T-helper 1 cell treated with Interleukin-12 subunit alpha and Interleukin-12 subunit beta and Interleukin-4 antibody, amounts not matched to agents 30 μg/mL and 1 μg/mL, for 36 hours (primary cell): ENCODE measurements around the gene PTPRZ1.

Experiments used
- H3K27ac Mint-ChIP-seq: one replicate; pipeline ENCODE4 v1.8.0; 2021; ENCODE audit warnings: mild to moderate bottlenecking, mixed read lengths
- H3K27me3 Mint-ChIP-seq: one replicate; pipeline ENCODE4 v1.8.0; 2021; ENCODE audit warnings: low read depth, mixed read lengths
- H3K36me3 Mint-ChIP-seq: one replicate; pipeline ENCODE4 v1.8.0; 2021; ENCODE audit warnings: low read depth, mixed read lengths
- H3K4me1 Mint-ChIP-seq: one replicate; pipeline ENCODE4 v1.8.0; 2021; ENCODE audit warnings: low read depth, mixed read lengths
- H3K4me3 Mint-ChIP-seq: one replicate; pipeline ENCODE4 v1.8.0; 2021; ENCODE audit warnings: mild to moderate bottlenecking, moderate library complexity, mixed read lengths
- H3K9me3 Mint-ChIP-seq: one replicate; pipeline ENCODE4 v1.8.0; 2021; ENCODE audit warnings: mixed read lengths

Gene PTPRZ1

DNA sequence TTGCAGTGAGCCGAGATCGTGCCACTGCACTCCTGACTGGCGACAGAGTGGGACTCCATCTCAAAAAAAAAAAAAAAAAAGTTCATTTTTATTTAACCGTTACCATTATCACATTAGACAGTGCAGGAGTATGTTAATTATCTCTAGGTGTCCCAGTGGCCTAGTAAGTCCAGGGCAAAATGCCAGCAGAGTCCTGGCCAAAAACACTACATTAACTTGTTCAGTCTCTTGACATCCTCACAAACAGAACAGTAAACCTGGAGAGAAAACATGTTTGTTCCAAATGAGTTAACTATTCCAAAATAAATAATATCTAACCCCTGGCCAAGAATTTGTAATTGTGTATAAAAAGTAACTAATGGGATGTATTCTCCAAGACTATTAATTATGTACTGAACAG is 43.2 kb downstream of the PTPRZ1 start:
- H3K27ac Mint-ChIP-seq, result no peak overlapping the region
- H3K9me3 Mint-ChIP-seq, result no peaks in the 10 kb centered on the region
- no peaks in the 10 kb centered on the region for H3K27me3 Mint-ChIP-seq
- no peaks in the 10 kb centered on the region for H3K36me3 Mint-ChIP-seq
- H3K4me1 Mint-ChIP-seq, result no peaks in the 10 kb centered on the region
- H3K4me3 Mint-ChIP-seq, result no peak overlapping the region

DNA sequence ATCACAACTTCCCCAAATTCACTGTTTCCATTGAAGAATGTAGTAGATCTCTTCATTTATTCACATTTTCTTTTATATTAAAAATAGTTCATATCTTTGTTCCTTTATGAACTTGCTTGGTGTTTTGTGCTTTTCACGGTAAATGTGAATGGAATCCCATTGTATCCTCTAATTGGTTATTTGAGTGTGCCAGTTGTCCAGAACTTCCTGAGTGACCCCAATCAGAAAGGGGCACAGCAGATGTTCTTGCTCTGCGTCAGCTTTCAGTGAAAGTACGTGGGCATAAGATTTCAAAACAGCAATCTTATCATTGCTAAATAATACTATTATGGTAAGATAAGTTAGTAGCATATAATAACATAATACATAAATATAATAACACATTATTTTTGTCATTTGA is 47.0 kb downstream of the PTPRZ1 start:
- Mint-ChIP-seq H3K27me3 (no peaks in the 10 kb centered on the region), H3K4me1 (no peaks in the 10 kb centered on the region), H3K9me3 (no peaks in the 10 kb centered on the region), H3K27ac (no peak overlapping the region), H3K4me3 (no peak overlapping the region), H3K36me3 (no peaks in the 10 kb centered on the region)

DNA sequence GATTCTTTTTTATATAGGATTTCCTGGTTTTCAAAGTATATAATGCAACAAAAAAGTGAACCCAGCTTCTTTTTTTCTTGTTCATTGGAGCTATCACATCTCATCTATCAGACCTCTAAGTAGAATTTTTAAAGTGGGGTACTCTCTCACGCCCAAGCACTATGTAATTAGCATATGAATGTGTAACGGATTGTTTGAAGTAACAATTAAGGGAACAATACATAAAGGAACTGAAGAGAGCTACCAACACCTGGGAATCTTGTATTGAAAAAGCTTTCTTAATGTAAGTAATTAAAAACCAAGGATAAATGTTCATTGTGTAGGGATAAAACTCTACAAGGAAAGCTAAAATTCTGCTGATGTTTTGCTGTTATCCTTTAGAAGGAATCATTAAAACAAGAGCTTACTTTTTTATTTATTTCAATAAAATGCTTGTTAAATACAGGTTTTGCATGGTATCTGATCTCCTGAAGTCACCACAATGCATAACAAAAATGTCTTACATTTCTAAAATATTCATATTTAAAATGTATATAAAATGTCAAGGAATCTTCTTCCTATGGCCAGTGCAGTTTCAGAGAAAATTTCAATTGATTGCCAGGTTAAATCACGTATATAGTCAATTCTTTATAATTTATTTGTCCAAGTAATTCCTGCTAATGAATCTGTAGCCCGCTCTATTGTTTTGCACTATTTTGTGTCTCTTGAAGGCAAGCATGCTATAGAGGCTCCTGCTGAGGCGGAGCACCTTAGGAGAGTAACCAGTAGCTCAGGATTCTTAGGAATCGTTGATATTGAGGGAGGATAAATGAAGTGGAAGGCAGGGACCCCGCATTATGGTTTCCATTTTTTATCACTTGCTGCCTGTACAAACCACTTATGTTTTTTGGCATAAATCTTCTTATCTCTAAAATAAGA is 51.6 kb downstream of the PTPRZ1 start:
- Mint-ChIP-seq H3K4me3 (no peak overlapping the region), H3K4me1 (no peaks in the 10 kb centered on the region), H3K36me3 (no peaks in the 10 kb centered on the region), H3K27ac (no peak overlapping the region), H3K27me3 (no peaks in the 10 kb centered on the region), H3K9me3 (no peaks in the 10 kb centered on the region)

DNA sequence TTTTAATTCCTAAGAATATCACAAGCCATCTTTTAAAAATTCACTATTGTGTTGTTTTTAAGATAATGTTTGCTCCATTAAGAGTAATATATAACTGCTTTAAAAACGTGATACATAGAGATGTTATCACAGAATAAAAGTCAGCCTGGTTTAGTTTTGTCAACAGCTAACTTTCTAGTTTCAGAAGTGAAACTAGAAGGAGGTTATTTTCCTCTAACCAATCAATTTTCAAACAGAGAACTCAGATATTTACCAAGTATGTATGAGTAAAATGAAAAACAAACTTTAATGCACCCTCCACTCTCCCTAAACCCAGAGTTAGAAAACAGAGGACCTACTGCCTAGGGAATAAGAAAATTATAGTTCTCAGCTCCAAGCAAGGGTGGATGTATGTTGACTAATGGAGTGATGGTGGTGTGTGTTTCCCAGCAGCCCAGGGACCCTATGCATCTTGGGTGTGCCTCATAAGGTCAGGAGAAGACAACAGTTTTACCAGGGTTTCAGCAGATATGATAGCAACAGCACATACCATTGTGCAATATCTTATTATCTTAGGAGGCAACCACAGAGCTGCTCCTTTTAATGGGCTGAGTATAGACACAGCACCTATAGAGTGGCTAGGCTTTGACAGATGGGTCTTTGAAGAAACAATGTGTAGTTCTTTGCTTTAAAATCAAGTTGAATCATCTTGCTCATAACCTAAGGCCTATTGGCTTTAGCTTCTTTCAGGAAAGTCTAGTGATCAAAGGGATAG is 58.4 kb downstream of the PTPRZ1 start:
- no peaks in the 10 kb centered on the region for H3K4me1 Mint-ChIP-seq
- no peak overlapping the region for H3K27ac Mint-ChIP-seq
- H3K27me3 Mint-ChIP-seq, result no peaks in the 10 kb centered on the region

DNA sequence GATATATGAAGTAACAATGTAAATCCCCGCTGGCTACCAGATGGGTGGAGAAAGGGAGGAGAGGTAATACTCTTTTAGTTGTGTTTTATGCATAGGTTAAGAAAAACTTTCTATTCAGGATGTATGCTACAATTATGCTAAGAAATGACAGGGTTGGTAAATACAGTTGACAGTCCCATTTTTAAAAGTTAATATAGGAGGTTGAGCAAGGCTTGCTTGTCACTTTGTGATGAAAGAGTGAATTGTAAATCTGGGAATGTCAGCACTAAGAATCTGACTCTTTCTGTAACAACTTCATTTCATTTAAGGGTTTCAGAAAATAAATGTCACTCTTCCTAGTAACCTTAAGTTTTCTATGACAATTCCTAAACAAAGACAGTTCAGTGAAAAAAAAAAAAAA is 59.8 kb downstream of the PTPRZ1 start:
- Mint-ChIP-seq H3K4me3 (no peak overlapping the region), H3K27ac (no peak overlapping the region), H3K9me3 (no peaks in the 10 kb centered on the region), H3K4me1 (no peaks in the 10 kb centered on the region), H3K27me3 (no peaks in the 10 kb centered on the region), H3K36me3 (no peaks in the 10 kb centered on the region)

More for the DNA sequence above, 58.4 kb downstream of the PTPRZ1 start:
- Mint-ChIP-seq H3K4me3 (no peak overlapping the region), H3K9me3 (no peaks in the 10 kb centered on the region), H3K36me3 (no peaks in the 10 kb centered on the region)

DNA sequence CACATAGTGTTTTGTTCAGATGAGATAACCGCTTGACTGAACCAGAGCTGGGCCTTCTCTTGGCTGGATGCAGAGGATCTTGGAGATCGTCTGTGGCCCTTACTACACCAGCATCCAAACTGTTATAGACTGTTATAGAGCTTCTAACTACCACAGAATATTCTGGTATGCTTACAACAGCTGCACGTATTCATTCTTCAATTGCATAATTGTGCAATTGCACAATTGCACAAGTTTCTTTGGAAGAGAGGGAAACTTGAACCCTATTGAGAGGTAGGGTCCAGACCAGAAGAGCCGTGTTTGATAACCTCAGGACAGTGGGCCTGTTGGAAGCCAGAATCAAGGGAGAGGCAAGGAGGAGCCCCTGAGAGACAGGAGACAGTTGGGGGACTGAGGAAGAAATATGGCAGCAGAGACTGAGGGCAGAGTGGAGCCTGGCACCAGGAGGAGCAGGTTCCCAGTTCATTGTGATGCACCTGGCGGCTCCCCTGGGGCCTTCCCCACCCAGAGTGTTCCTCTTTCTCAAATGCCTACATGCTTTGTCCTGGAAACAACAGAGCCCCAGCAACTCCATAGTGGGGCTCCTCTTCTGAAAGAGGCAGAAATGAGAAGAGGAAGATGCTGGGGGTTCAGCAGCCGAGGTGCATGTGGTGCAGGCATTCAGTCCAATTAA is 64.1 kb downstream of the PTPRZ1 start:
- H3K4me3 Mint-ChIP-seq, result no peak overlapping the region
- no peaks in the 10 kb centered on the region for H3K27me3 Mint-ChIP-seq
- H3K36me3 Mint-ChIP-seq, result no peaks in the 10 kb centered on the region
- no peak overlapping the region for H3K27ac Mint-ChIP-seq
- H3K4me1 Mint-ChIP-seq, result no peaks in the 10 kb centered on the region
- H3K9me3 Mint-ChIP-seq, result no peaks in the 10 kb centered on the region

DNA sequence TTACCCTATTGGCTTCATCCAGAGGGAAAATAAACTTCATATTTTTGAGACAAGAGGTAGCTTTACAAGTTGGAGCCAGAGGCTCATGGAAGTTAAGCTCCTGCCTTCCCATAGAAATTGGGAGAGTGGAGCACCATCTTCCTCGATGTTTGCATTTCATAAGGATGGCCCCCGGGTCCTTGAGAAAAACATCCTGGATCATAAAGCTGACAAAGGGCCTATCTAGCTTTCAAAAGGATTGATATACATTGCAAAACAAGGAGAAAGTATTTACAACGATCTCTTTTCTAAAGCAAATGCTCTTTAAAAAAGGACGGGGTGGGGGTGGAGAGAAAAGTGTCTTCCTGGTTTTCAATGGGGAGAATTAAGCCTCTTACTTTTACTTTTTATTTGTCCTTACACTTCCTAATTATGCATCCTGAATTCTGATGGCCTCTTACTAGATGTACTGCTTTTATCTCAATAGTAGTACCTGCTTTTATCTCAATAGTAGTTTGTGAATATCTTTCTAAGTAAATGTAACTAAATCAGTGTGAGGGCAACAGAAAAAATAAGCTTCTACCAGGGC is 65.6 kb downstream of the PTPRZ1 start:
- H3K4me3 Mint-ChIP-seq, result no peak overlapping the region
- no peak overlapping the region for H3K27ac Mint-ChIP-seq
- no peaks in the 10 kb centered on the region for H3K4me1 Mint-ChIP-seq
- H3K36me3 Mint-ChIP-seq, result no peaks in the 10 kb centered on the region
- no peaks in the 10 kb centered on the region for H3K9me3 Mint-ChIP-seq
- no peaks in the 10 kb centered on the region for H3K27me3 Mint-ChIP-seq

DNA sequence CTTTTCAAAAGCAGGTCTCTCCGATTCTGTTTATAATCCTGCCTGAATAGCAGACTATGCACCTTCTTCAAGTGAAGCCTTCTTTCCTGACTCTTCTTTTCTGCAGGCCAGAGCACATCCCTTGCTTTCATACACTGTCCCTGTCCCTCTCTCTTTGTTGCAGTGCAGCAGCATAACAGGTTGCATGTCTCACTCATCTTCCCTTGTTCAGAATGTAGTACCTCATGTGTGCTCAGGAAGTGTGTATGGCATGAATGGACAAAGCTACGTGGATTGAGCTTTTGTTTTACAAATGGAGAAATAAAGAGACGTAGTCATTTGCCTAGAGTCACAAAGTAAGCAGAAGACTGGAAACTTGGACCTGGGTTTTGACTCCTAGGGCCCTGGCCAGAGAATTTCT is 68.0 kb downstream of the PTPRZ1 start:
- Mint-ChIP-seq H3K9me3 (no peaks in the 10 kb centered on the region), H3K36me3 (no peaks in the 10 kb centered on the region), H3K27me3 (no peaks in the 10 kb centered on the region), H3K4me3 (no peak overlapping the region), H3K4me1 (no peaks in the 10 kb centered on the region), H3K27ac (no peak overlapping the region)

DNA sequence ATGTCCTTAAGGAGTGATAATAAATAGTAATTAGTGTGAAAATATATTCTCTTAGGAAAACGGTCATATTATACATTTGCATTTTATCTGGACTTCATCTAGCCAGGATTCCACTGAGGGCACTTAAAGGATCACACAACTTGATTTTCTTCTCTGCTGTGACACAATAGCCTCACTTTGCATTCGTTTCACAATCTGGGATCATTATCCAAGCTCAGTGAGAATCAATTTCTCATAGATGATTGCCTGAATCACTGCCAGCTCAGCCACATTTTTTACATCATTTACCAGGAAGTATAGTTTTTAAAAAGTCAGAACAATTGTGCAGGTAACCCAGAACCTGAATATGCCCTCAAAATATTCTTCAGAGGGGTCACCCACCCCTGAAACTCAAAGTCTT is 68.9 kb downstream of the PTPRZ1 start:
- H3K9me3 Mint-ChIP-seq, result no peaks in the 10 kb centered on the region
- no peaks in the 10 kb centered on the region for H3K4me1 Mint-ChIP-seq

DNA sequence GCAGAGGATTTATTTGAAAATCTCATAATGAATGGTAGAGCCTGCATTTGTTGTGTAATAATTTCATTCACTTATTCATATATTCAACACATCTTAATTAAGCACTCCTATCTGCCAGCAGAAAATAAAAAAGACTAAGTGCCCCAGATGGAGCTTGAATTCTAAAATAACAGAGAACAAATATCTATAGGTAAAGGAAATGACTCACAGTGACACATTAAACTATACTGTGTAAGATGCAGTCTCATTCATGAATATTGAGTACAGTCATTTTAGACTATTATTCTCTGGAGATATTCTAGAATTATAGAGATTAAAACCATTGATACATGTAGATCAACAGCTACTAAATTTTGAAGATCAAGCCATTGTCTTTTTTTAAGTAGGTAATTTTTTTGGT is 72.1 kb downstream of the PTPRZ1 start:
- no peaks in the 10 kb centered on the region for H3K4me1 Mint-ChIP-seq
- H3K9me3 Mint-ChIP-seq, result no peaks in the 10 kb centered on the region
- H3K27ac Mint-ChIP-seq, result no peak overlapping the region
- H3K4me3 Mint-ChIP-seq, result no peak overlapping the region
- H3K27me3 Mint-ChIP-seq, result no peaks in the 10 kb centered on the region
- H3K36me3 Mint-ChIP-seq, result no peaks in the 10 kb centered on the region

More for the DNA sequence above, 68.9 kb downstream of the PTPRZ1 start:
- no peak overlapping the region for H3K27ac Mint-ChIP-seq
- no peaks in the 10 kb centered on the region for H3K27me3 Mint-ChIP-seq
- no peak overlapping the region for H3K4me3 Mint-ChIP-seq
- H3K36me3 Mint-ChIP-seq, result no peaks in the 10 kb centered on the region

DNA sequence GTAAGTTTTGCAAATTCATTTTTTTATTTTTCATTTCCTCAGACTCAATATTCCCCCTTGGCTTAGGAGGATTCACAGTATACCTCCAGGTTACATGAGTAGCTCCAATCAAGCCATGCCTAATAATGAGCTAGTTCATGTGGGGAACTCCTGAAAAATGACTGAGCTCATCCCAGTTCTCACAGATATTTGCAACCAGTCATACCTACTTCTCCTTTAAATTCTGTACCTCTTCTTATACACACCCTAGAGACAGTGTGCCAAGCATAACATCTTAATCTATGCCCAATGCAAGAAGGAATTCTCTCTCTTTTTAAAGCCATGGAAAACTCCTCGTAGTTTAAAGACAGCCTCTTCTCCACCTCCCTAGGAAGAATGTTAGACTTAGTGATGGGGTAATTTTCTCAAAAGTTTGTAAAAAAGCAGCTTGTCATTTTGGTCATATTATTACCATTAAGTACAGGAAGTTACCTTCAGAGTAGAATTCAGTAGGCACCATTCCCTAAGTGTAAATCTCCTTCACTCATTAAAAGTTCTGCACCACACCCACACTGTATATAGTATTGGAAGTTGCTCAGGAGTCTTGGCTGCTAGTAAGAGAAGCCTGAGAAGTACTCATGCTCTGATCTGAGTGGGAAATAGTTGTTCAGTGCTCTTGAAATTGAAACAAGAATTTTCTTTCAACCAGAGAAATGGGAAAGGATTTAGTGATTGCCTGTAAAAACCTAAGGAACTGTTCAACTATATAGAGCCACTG is 72.7 kb downstream of the PTPRZ1 start:
- no peaks in the 10 kb centered on the region for H3K36me3 Mint-ChIP-seq
- H3K4me3 Mint-ChIP-seq, result no peak overlapping the region
- H3K27me3 Mint-ChIP-seq, result no peaks in the 10 kb centered on the region
- H3K4me1 Mint-ChIP-seq, result no peaks in the 10 kb centered on the region
- H3K27ac Mint-ChIP-seq, result no peak overlapping the region
- no peaks in the 10 kb centered on the region for H3K9me3 Mint-ChIP-seq

DNA sequence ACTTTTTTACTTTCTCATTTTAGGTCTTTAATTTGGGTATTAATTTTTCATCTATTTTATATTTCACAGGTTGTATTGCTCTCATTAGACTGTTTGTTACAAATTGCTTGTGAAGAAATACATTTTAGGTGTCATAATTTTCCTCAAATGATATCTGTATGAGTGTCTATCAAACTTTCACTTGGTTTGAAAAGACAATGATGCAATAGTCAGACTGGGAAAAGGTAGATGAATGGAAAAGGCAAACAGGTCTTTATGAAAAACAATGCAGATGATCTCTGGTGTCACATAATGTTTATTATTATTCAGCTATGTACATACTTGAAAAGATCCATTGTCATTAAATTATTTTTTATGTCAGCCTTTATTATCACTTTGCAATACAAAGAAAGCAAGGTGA is 80.2 kb downstream of the PTPRZ1 start:
- Mint-ChIP-seq H3K27ac (no peak overlapping the region), H3K4me1 (no peaks in the 10 kb centered on the region), H3K9me3 (no peaks in the 10 kb centered on the region), H3K4me3 (no peak overlapping the region), H3K27me3 (no peaks in the 10 kb centered on the region), H3K36me3 (no peaks in the 10 kb centered on the region)

DNA sequence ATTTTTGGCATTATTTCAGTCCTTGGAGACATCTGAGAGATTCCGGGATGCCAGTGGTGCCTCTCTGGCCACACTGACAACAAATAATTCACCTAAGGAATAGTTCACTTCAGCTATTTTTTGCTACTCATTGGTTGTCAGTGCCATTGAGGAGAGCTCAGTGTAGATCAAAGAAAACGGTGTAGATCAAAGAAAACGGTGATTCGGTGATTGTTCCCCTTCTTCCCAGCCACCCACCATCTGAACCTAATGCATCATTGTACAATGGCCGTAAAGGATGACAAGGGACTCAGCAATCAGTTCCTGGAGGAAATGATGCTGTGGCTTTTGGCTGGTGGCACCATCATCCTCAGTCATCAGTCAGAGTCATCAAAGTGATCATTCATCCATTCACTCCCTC is 80.6 kb downstream of the PTPRZ1 start:
- Mint-ChIP-seq H3K4me1 (no peaks in the 10 kb centered on the region), H3K4me3 (no peak overlapping the region), H3K36me3 (no peaks in the 10 kb centered on the region), H3K9me3 (no peaks in the 10 kb centered on the region), H3K27me3 (no peaks in the 10 kb centered on the region), H3K27ac (no peak overlapping the region)

DNA sequence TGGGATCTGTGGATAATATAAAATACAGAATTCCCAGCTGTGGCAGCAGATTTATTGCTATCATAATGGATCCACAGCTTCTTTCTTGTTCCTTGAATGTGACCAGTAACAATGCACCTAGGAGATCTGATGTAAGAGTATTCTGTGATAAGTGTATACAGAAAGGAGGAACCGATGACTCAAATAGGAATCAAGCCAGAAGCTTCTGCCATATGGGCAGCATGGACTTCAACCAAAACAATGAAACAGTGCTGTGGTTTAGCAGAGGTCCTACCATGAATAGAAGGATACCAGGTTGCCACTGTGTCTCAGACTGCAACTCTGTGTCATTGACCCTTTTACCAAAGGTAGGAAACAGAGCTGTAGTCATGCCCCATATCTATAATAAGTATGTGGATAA is 81.8 kb downstream of the PTPRZ1 start:
- H3K27ac Mint-ChIP-seq, result no peak overlapping the region
- H3K4me1 Mint-ChIP-seq, result no peaks in the 10 kb centered on the region
- H3K27me3 Mint-ChIP-seq, result no peaks in the 10 kb centered on the region
- H3K9me3 Mint-ChIP-seq, result no peaks in the 10 kb centered on the region
- no peak overlapping the region for H3K4me3 Mint-ChIP-seq
- no peaks in the 10 kb centered on the region for H3K36me3 Mint-ChIP-seq
